Measurements from ENCODE around the gene GOLGA6L2.

Gene GOLGA6L2

DNA sequence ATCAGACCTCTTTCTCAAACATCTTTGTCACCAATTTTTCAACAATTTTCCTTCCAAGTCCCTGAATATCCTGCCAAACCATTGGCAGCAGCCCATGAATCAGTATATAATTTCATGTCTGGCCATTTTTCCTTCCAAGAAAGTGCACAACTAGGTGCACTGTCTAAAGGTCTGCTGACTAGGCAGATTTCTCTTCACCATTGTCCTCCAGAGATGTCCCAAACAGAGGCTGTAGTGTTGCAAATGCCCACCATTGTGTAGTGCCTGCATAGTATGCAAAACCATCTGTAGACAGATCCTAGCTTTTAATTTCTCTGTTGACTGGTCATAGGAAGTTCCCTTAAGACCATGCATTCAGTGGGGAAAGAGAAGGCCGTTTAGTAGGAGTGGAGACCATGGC, 25.0 kb upstream of the GOLGA6L2 start:
- TF ChIP-seq, protein P1, sequence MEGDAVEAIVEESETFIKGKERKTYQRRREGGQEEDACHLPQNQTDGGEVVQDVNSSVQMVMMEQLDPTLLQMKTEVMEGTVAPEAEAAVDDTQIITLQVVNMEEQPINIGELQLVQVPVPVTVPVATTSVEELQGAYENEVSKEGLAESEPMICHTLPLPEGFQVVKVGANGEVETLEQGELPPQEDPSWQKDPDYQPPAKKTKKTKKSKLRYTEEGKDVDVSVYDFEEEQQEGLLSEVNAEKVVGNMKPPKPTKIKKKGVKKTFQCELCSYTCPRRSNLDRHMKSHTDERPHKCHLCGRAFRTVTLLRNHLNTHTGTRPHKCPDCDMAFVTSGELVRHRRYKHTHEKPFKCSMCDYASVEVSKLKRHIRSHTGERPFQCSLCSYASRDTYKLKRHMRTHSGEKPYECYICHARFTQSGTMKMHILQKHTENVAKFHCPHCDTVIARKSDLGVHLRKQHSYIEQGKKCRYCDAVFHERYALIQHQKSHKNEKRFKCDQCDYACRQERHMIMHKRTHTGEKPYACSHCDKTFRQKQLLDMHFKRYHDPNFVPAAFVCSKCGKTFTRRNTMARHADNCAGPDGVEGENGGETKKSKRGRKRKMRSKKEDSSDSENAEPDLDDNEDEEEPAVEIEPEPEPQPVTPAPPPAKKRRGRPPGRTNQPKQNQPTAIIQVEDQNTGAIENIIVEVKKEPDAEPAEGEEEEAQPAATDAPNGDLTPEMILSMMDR (IDR thresholded peaks at IDR 0.05): no peak
- no peak for TF ChIP-seq ZFX (IDR thresholded peaks at IDR 0.05; ENCODE audit: borderline replicate concordance)
- no peak overlapping the region for H3K27ac ChIP-seq

DNA sequence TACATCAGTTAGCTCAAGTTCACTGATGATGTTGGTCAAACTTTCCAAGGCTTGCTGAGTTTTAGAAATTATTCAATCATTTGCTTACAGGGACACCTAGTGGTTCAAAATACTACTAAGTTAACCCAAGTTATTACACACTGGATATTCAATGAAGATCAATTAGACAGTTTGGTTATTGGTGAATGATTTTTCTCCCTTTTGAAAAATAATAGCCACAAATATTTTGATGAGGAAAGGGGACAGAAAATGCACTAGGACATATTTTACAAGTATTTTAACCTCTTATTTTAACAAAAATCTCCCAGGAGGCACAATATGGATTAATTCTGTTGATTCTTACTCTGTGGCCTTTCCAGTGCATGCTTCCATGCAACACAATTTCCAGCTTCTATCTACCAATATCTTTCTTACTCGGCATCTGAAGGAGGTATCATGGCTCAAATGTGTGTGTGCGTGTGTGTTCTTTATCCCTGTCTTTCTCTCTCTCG, 20.1 kb upstream of the GOLGA6L2 start:
- no peak overlapping the region for H3K27ac ChIP-seq

DNA sequence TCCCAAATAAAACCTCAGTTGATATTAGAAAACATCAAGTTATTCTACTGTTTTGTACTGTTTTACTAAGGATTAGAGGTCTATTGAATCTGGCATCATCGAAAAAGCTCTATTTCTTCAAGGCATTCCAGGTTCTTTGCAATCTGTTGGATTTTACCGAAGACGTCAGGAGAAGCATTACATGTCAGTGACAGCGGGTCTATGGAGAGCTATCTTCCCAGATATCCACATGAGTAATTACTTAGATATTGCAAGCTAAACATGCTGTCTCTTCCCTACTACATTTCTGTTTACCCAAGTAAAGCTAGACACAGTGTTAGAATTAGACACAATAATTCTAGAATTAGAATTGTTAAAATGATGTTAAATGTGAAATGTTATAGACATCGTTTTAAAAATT, 10.8 kb upstream of the GOLGA6L2 start:
- no peak overlapping the region for H3K27ac ChIP-seq
- TF ChIP-seq, protein P1 (IDR thresholded peaks at IDR 0.05): no peak
- TF ChIP-seq ZFX (IDR thresholded peaks at IDR 0.05; ENCODE audit: borderline replicate concordance): no peak

More for the DNA sequence above, 20.1 kb upstream of the GOLGA6L2 start:
- TF ChIP-seq, protein P1 (IDR thresholded peaks at IDR 0.05): peak; percentile 65
- TF ChIP-seq ZFX (IDR thresholded peaks at IDR 0.05; ENCODE audit: borderline replicate concordance): no peak

DNA sequence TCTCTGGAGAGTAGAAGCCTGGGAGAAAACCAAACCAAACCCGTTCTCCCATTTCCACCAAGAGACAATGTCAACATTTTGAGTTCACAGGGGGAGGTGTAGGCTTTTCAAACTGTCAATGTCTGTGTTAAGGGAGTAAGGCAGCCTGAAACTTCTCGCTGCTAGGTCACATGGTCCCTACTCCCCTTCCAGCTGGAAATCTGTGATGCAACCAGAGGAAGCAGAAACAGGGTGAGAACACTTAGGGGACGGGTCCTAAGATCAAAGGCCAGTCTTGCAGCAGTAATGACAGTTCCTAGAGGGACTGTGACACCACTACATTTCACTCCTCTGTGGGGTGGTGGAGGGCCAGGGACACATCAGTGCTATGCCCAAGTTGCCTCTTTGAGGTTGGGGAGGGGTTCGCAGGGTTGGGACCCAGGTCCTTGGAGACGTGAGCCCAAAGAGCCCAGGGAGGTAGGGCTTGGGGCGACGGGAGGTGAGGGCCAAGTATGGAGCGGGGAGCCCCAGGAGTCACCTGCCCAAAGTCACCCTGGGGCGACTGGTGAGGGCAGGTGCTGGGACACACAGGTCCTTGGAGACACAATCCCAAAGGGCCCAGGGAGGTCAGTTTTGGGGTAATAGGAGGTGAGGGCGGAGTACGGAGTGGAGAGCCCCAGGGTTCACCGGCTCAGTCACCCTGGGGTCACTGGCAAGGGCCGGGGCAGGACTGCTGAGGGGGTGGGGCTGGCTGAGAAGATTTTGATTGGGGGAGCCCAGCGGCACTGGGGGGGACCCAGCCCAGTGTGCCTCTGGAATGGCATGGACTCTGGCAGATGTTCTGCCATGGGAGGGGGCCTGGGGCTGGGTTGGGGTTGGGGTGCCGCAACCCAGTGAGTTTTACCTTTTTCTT, 582 bp downstream of the GOLGA6L2 start:
- TF ChIP-seq, protein P1 (IDR thresholded peaks at IDR 0.05): no peak
- no peak for TF ChIP-seq ZFX (IDR thresholded peaks at IDR 0.05; ENCODE audit: borderline replicate concordance)
- H3K27ac ChIP-seq: no peak overlapping the region

DNA sequence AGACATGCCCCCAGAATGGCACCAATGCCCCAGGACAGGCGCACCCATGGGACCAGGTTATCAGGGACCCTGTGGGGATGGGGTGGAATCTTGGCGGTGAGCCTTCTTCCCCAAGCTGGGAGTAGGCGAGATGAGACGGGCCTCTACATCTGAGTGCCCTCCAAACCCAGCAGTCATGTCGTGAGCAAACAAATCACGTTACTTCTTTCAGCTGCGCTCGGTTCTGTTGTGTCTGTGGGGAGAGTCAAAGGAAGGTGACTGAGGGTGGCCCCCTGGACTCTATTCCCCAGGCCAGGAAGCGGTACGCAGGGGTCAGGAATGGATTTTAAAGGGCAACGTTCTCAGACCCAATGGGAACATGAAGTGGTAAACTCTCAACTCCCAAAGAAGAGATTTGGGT, 2.8 kb downstream of the GOLGA6L2 start:
- no peak for TF ChIP-seq ZFX (IDR thresholded peaks at IDR 0.05; ENCODE audit: borderline replicate concordance)
- TF ChIP-seq, protein P1 (IDR thresholded peaks at IDR 0.05): no peak
- H3K27ac ChIP-seq: no peak overlapping the region

DNA sequence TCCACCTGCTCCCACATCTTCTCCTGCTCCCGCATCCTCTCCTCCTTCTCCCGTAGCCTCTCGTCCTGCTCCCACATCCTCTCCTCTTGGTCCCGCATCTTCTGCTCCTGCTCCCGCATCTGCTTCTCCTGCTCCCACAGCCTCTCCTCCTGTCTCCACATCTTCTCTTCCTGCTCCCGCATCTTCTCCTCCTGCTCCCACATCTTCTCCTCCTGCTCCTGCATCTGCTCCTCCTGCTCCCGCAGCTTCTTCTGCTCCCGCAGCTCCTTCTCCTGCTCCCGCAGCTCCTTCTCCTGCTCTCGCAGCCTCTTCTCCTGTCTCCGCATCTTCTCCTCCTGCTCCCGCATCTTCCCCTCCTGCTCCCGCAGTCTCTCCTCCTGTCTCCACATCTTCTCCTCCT, 5.8 kb downstream of the GOLGA6L2 start:
- no peak overlapping the region for H3K27ac ChIP-seq
- TF ChIP-seq, protein P1 (IDR thresholded peaks at IDR 0.05): no peak
- no peak for TF ChIP-seq ZFX (IDR thresholded peaks at IDR 0.05; ENCODE audit: borderline replicate concordance)

DNA sequence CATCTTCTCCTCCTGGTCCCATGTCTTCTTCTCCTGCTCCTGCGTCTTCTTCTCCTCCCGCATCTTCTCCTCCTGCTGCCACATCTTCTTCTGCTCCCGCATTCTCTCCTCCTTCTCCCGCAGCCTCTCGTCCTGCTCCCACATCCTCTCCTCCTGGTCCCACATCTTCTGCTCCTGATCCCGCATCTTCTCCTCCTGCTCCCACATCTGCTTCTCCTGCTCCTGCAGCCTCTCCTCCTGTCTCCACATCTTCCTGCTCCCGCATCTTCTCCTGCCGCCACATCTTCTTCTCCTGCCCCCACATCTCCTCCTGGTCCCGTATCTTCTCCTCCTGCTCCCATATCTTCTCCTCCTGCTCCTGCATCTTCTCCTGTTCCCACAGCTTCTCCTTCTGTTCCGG, 6.4 kb downstream of the GOLGA6L2 start:
- H3K27ac ChIP-seq: no peak overlapping the region
- TF ChIP-seq ZFX (IDR thresholded peaks at IDR 0.05; ENCODE audit: borderline replicate concordance): no peak
- TF ChIP-seq, protein P1 (IDR thresholded peaks at IDR 0.05): no peak

Data from 22Rv1 (cell line).